GM12865 (cell line): ENCODE results near the gene ABCC8.

Experiments used
- DNase-seq: peaks from one replicate; pipeline ENCODE4 v3.0.0; 2010; ENCODE audit warnings: low read depth
- H3K4me3 ChIP-seq: 2 replicates; pipeline ENCODE4 v1.5.1; 2011; ENCODE audit warnings: mild to moderate bottlenecking, low read depth, low read length, control low read depth
- CTCF ChIP-seq: IDR thresholded peaks from 2 replicates; pipeline ENCODE4 v1.5.1; 2011; ENCODE audit warnings: low read length, control low read depth, low read depth, inconsistent platforms; ENCODE audit not compliant: insufficient read depth; ENCODE audit errors: missing control alignments

Gene ABCC8

GRCh38 chr11:17353821-17354600 is 122.6 kb downstream of the ABCC8 start:
- no peak for DNase-seq
- TF ChIP-seq CTCF: no peak
- peak overlapping the region; percentile 65 for H3K4me3 ChIP-seq

GRCh38 chr11:17352950-17353820 is 123.5 kb downstream of the ABCC8 start:
- peak overlapping the region; percentile 65 for H3K4me3 ChIP-seq
- peak; percentile 50 for DNase-seq
- no peak for TF ChIP-seq CTCF

- DNase-seq: peak; percentile 23
- TF ChIP-seq CTCF: no peak
Measured at GRCh38 chr11:17351510-17352176, 125.0 kb downstream of the ABCC8 start, which contains the start of gene NCR3LG1. NCR3LG1 (plus strand) TSS chr11:17351800; CDS start chr11:17351970, 170 bp downstream.

GRCh38 chr11:17351172-17351509 is 125.5 kb downstream of the ABCC8 start:
- TF ChIP-seq CTCF: no peak
- no peak overlapping the region for H3K4me3 ChIP-seq
- DNase-seq: no peak

More at GRCh38 chr11:17351510-17352176, 125.0 kb downstream of the ABCC8 start, which contains the start of gene NCR3LG1:
- H3K4me3 ChIP-seq: peak within 1 kb of the TSS; percentile 65

- no peak overlapping the region for H3K4me3 ChIP-seq
- TF ChIP-seq CTCF: no peak
- DNase-seq: no peak
Measured at GRCh38 chr11:17350455-17351171, 126.0 kb downstream of the ABCC8 start.

- no peak overlapping the region for H3K4me3 ChIP-seq
- no peak for DNase-seq
- TF ChIP-seq CTCF: no peak
Measured at GRCh38 chr11:17347676-17348075, 129.0 kb downstream of the ABCC8 start.
